Posterior vena cava (tissue), 2 donors: Measurements from ENCODE around the gene PCYOX1L. TPM values are rescaled to one million over a fixed set of nuclear protein-coding genes. Genes with fewer than 3 reads are reported as not detected.

Experiments
- DNase-seq: peaks from one replicate; pipeline ENCODE4 v3.0.0-alpha.2; 2020; ENCODE audit warnings: low spot score
- intact Hi-C, 2 donors: fragments of 100-400 bp; cut with DNase I; formaldehyde crosslinking; loops; one replicate each; pipeline versions ENCODE4 v1.14.1 to v1.14.2; 2022 to 2023
- total RNA-seq, 2 donors: library from RNA; stranded (reverse); fragmentation: NEBNext Ultra II Directional; extraction: Animal tissue kit (Norgen Biotek cat#: 25700); gene quantifications; one replicate each; pipeline ENCODE4 v1.2.1, GENCODE V29; 2021
- donor health status: DM: yes; HTN: yes; CAD: no.
- donor health status: DM: yes; HTN: yes; CAD: no.

PCYOX1L gene
- total RNA-seq, 2 donors from 2014 or later = 3.1 to 5.6 TPM

DNA sequence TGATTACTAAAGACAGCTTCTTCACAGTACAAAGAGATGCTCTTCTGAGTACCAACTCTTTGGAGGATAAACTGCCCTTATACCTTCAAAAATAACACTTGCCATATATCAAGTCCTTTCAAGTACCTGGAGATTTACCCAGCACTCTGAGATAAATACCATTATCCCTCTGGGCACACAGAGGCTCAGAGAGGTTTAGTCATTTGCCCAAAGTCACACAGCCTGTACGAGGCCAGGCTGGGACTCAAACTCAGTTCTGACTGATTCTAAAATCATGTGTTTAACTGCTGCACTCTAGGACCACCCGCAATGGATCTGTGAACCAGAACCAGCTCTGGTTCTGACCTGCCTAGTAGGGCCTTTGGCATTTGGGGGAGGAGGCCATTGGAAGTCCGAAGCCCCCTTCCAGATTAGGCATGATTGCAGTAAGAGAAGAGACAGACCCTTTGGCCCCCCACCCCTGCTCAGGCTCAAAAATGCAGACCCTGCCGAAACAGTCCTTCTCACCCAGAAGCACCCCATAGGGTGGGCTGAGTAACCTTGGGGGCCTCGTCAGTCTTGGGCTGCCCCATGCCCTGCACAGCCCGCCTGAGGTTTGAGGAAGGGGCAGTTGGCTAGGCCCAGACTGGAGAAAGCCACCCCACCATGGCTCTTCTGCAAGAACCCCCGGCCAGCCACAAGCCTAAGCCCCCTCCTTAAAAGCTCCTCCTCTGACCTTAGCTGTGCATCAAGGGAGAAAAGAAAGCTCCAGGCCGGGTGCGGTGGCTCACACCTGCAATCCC is 54.1 kb downstream of the PCYOX1L start:
- intact Hi-C loops = no loop called here
- no peak for DNase-seq

DNA sequence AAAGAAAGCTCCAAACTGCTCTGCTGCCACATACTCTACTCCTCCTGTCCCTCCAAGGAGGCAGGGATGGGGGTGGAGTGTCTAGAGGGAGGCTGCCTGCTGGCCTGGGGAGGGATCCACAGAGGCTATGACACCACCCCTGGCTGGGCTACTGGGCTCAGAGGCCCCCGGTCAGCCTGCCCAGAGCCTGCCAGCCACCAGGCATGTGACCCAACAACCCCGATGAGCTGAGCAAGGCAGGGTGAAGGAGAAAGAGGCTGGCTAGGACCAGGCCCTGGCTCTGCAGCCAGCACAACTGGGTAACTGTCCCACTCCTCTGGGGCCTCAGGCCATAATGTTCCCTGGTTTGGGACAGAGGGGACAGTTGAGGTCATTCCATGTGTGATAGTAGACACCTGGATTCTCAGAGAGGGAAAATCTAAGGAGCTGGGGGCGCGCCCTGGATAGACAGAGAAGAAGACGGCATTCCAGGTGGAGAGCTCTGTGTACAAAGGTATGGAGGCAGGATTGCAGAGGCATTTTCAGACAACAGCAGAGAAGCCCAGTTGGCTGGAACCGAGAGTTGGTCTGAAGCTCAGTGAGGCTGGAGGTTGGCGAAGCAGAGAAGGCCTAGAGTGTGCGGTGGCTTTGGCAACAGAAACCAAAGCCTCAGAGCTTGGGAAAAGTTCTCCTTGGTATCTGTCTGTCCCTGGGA is 55.1 kb downstream of the PCYOX1L start:
- peak; percentile 88 for DNase-seq
- intact Hi-C loops = no loop called here

DNA sequence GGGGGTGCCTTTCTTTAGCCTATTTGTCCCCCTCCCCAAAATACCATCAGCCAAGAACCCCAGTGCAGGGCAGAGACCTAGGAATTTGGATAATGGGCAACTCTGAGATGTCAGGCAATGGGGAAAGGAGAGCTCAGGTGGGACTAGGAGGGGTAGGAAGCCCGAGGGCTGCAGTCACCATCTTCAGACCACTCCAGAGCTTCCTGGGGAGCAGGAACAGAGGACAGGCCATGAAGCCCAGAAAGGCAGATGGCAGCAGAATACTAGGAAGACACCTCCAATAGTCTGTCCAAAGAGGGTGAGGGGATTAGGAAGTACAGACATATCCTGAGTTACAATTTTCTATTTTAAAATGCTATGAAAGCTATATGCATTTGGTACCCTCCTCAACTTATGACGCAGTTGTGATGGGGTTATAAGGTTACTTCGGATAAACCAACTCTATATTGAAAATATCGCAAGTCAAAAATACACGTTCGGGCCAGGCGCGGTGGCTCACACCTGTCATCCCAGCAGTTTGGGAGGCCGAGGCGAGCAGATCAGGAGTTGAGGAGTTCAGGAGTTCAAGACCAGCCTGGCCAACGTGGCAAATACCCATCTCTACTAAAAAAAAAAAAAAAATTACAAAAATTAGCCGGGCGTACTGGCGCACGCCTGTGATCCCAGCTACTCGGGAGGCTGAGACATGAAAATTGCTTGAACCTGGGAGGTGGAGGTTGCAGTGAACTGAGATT is 55.8 kb downstream of the PCYOX1L start:
- DNase-seq = peak; percentile 62
- intact Hi-C loops = no loop called here

DNA sequence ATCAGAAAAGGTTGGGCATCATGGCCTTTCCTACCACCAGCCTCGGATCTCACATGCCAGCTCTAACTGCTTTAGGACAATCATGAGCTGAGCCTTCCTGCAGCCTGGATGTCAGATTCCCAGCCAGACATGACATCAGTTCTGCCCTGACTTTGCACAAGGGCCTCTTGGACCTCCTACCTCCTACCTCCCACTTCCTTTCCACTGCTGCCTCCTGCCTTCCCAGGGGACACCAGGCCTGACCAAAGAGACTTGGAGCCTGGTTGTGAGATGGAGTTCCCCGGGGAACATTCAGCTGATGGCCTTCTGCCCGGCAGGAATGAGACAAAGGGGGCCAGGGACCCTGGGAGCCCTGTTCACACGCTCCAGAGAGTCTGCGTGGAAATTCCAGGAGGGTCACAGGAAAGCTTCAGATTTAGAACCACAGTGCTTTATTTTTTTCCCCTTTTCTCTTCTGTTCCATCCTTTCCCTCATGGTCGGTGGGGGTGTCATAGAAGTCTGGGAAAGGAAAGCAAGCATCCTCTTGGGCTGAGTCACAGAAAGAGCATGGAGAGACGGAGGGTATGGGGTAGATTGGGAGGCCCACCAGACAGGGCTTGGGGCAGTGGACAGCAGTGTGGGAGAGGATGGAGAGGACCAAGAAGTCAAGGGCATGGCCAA is 56.7 kb downstream of the PCYOX1L start:
- peak; percentile 87 for DNase-seq

DNA sequence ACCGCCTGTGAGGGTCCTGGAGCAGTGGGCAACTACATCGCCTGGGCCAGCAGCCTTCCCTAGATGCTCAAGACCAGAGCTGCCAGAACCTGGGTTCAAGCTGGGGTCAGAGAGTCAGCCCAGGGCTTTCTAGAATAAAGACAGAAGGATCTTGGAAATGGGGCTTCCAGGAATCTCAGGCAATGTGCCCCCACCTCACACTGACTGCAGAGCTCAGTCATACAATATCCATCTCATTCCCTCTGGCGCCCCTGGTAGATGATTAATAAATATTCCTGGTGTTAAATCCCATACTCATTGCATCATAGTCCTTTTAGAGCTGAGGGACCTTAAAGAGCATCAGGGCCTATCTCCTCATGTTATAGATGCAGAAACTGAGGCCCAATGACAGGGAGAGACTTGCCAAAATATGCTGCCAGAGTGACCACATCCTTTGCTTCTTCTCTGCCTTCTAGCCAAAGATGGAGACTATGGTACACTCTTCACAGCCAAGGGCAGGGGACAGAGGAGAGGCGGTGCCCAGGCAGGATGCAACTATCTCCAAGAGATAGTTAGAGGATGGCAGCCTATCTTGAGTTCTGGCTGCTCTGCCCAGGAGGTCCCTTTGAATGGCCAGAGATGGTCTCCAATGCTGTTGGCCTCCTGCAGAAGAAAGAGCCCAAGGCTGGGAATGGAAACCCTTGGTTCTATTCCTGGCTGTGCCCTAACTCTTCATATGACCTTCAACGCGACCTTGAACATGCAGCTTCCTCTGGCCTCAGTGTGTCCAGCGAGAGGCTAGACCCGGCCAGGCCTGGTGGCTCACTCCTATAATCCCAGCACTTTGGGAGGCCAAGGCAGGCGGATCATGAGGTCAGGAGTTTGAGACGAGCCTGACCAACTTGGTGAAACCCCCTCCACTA is 57.5 kb downstream of the PCYOX1L start:
- peak; percentile 84 for DNase-seq
- intact Hi-C loops = loop anchor here in 1 of 2 donors (5.0 kb wide), 1 partner anchor 33 kb away; no protein-coding TSS in a partner anchor

More for the DNA sequence above, 56.7 kb downstream of the PCYOX1L start:
- intact Hi-C loops = loop anchor here in 1 of 2 donors (5.0 kb wide), 1 partner anchor 32 kb away; no protein-coding TSS in a partner anchor

DNA sequence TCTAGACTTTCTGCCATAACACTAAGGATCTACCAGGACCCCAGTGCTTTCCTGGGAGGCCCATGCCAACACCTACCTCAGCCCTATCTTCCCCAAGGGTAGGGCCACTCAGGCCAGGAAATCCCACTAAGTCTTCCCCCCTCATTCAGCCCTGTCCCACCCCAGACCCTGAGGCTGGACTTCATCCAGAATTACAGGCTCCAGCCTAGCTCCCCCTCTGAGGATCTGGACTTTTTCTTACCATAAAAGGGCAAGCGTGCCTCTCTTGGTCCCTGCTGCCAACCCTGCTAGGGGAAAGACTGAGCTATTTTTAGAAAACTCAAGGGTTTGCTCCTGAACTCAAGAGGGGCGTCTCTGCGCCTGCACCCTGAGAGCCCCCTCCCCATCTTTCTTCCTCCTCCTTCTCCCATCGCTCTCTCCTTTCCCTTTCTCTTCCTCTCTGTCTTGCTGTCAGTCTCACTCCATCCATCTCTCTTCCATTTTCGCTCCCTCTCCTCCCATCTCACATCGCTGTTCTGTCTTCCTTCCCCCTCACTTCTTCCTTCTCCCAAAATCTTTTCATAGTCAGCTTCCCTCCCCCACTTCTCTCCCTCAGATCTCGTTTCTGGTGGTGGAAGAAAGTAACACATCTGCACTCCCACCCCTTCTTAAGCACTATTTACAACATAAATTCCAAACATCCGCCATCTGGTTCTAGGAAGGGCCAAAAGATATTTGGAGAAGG is 59.3 kb downstream of the PCYOX1L start:
- DNase-seq = peak; percentile 67
- intact Hi-C loops = loop anchor here in 1 of 2 donors (5.0 kb wide), 1 partner anchor 35 kb away; no protein-coding TSS in a partner anchor

DNA sequence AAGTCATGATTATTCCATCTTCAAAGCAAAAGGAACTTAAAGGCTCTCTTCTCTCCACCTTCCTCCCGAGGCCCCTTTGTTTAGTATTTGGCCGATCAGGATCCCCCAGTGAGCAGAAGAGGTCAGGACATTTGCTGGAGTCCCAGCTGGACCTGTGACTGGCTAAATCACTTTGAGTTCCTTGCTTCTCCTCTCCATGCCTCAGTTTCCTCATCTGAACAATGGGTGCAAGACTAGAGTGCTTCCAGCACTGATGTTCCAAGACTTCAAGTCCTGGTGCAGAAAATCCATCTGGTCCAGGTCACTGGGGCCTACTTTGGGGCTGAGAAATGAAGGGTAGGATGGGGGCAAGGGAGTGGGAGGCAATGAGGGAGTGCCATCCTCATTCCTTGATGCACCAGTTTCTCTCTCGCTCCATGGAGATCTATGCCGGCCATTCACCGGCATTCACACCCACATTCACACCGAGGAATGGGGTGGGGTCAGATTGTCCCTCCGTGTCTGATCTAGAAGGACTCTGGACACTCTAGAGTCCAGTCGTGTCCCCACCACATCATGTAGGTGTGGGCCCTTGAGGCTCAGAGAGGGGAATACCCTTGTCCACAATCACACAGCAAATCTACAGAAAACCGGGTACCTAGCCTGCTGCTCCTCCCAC is 60.0 kb downstream of the PCYOX1L start:
- intact Hi-C loops = loop anchor here in 1 of 2 donors (5.0 kb wide), 1 partner anchor 36 kb away; no protein-coding TSS in a partner anchor
- DNase-seq = peak; percentile 38

DNA sequence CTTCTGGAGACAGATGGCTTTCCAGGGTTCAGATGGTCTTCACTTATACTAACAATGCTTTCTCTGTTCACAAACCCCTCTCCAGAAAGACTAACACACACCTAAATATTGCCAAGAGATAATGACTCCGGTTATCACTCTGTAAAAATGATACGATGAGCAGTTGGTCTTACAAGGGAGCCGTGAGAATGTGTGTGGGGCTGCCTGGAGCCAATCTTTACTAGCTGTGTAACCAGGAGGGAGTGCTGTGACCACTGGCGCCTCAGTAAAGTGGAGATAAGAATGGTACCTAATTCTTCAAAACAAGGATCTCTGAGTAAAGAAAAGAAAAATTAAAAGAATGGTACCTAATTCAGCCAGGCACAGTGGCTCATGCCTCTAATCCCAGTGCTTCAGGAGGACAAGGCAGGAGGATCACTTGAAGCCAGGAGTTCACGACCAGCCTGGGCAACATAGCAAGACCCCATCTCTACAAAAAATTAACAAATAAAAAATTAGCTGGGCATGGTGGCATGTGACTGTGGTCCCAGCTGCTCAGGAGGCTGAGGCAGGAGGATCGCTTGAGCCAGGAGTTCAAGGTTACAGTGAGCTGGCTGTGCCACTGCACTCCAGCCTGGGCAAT is 61.2 kb downstream of the PCYOX1L start:
- intact Hi-C loops = loop anchor here in 1 of 2 donors (5.0 kb wide), 1 partner anchor 37 kb away; no protein-coding TSS in a partner anchor
- DNase-seq = peak; percentile 40

Other genes with a start within 250 kb of the PCYOX1L start
- gene ABLIM3, start 216.6 kb upstream of the PCYOX1L start, total RNA-seq = 10 to 100 TPM; 31.4 to 45.4 TPM
- gene AFAP1L1, start 86.2 kb upstream of the PCYOX1L start, total RNA-seq = 10 to 100 TPM; 17.9 to 30.3 TPM
- 10 to 100 TPM; 13.1 to 16.0 TPM for gene GRPEL2, start 12.5 kb upstream of the PCYOX1L start, total RNA-seq
- gene IL17B, start 21.2 kb downstream of the PCYOX1L start, total RNA-seq = 10 to 100 TPM in 1 of 2 donors, 1 to 10 TPM in 1; 8.5 to 15.2 TPM
- 100 to 1,000 TPM; 223 to 231 TPM for gene CSNK1A1, start 193.4 kb downstream of the PCYOX1L start, total RNA-seq
- gene ARHGEF37, start 223.5 kb downstream of the PCYOX1L start, total RNA-seq = 10 to 100 TPM; 10.7 to 11.0 TPM